ENCODE results near the gene TNFRSF13B. TPM values are rescaled to one million over a fixed set of nuclear protein-coding genes. Genes with fewer than 3 reads are reported as not detected.
A peak's percentile ranks its signal among the peaks of the same experiment; 100 is the strongest.

Gene TNFRSF13B
- total RNA-seq, 1 experiment from 2014 or later = not detected

- H3K4me3 ChIP-seq (replicated peaks in 1 of 2; ENCODE audit: low read depth in 1 of 2, low read length in 2 of 2) = no peak overlapping the region; a peak in 1 of 4 replicates
- H3K27me3 ChIP-seq (ENCODE audit: insufficient read depth, low read length) = no peaks in the 10 kb centered on the region
- H3K9ac ChIP-seq (ENCODE audit: low read length) = peak overlapping the region; percentile 43
- H2AFZ ChIP-seq (ENCODE audit: low read depth, low read length, poor library complexity, severe bottlenecking) = peak overlapping the region; percentile 86
- no peaks in the 10 kb centered on the region for H3K36me3 ChIP-seq (ENCODE audit: control insufficient read depth in 1 of 2, insufficient read depth in 2 of 2, low read length in 2 of 2)
- CTCF ChIA-PET = interaction anchor here (0.6 to 2.3 kb wide), 13 partner anchors 9 to 1578 kb away, joined by 3 to 15 read pairs (median 4); partner anchors contain the start of gene MPRIP
- no peaks in the 10 kb centered on the region for H3K79me2 ChIP-seq (ENCODE audit: insufficient read depth, low read length)
- BruUV-seq (replicated peaks) = no TSS peak
- POLR2A ChIA-PET = interaction anchor here (0.8 kb wide), 2 partner anchors 9 to 75 kb away, joined by 3 read pairs; no protein-coding TSS in a partner anchor
- peaks cover 11 to 45% of the 10 kb centered on the region in 2 experiments for H3K4me1 ChIP-seq (ENCODE audit: control insufficient read depth in 1 of 2, insufficient read depth in 2 of 2, low read length in 2 of 2)
- H3K27ac ChIP-seq (ENCODE audit: low read depth, low read length) = no peak overlapping the region; the same call in 1 of the 2 replicates
- no peaks in the 10 kb centered on the region for H3K9me2 ChIP-seq (ENCODE audit: insufficient read depth)
- no peaks in the 10 kb centered on the region for H3K9me3 ChIP-seq (ENCODE audit: control insufficient read depth in 1 of 2, insufficient read depth in 1 of 2, low read depth in 1 of 2, low read length in 2 of 2)
- H4K20me1 ChIP-seq (ENCODE audit: insufficient read depth) = no peaks in the 10 kb centered on the region
- ATAC-seq (peak; percentile 88), DNase-seq (ENCODE audit: low read depth, low spot score) (peak; percentile 57)
- intact Hi-C loops (cut with micrococcal nuclease) = loop anchor here (5.0 kb wide), 1 partner anchor 69 kb away; no protein-coding TSS in a partner anchor
- H3K4me2 ChIP-seq (ENCODE audit: low read length) = peak overlapping the region; percentile 54
- RAD21 ChIA-PET (ENCODE audit: low non-redundant PET in 1 of 2, low total read pairs in 2 of 2, uncharacterized antibody in 2 of 2, unreplicated experiment in 2 of 2) = interaction anchor here (0.8 to 1.2 kb wide), 2 partner anchors 75 to 1572 kb away, joined by 3 to 6 read pairs; no protein-coding TSS in a partner anchor
- TF ChIP-seq ZFX (IDR thresholded peaks at IDR 0.05) (no peak), JUND (IDR thresholded peaks at IDR 0.05) (no peak), POLR2AphosphoS5 (IDR thresholded peaks at IDR 0.05; ENCODE audit: low read depth, low read length) (0 out of 2 replicates have a peak, but pooled peaks have one; percentile 16), EZH2 (IDR thresholded peaks at IDR 0.05) (no peak), MAX (IDR thresholded peaks at IDR 0.05) (peak; percentile 69; the same call in 1 of the 2 replicates), SRF (IDR thresholded peaks at IDR 0.05; ENCODE audit: low read depth) (no peak), FOSL1 (IDR thresholded peaks at IDR 0.05; ENCODE audit: low read depth) (no peak), RAD21 (IDR thresholded peaks at IDR 0.05; ENCODE audit: low read depth) (peak; percentile 75), SP1 (IDR thresholded peaks at IDR 0.05; ENCODE audit: low read depth) (no peak), CEBPB (IDR thresholded peaks at IDR 0.05; ENCODE audit: low read depth) (no peak), POLR2A (IDR thresholded peaks at IDR 0.05; ENCODE audit: borderline replicate concordance, extremely low read depth, insufficient read depth, insufficient read length) (no peak), EZH2phosphoT487 (IDR thresholded peaks at IDR 0.05; ENCODE audit: borderline replicate concordance) (no peak), EGR1 (IDR thresholded peaks at IDR 0.05; ENCODE audit: low read depth) (peak; percentile 53; the same call in 1 of the 2 replicates), YY1 (IDR thresholded peaks at IDR 0.05; ENCODE audit: extremely low read depth, insufficient replicate concordance, low read depth, low read length) (peak; percentile 70), REST (IDR thresholded peaks at IDR 0.05; ENCODE audit: low read depth) (no peak), ELF1 (IDR thresholded peaks at IDR 0.05; ENCODE audit: borderline replicate concordance, low read depth) (no peak), ZBTB33 (IDR thresholded peaks at IDR 0.05; ENCODE audit: extremely low read depth, insufficient replicate concordance, low read length) (no peak), ATF3 (IDR thresholded peaks at IDR 0.05) (no peak), TCF7L2 (IDR thresholded peaks at IDR 0.05; ENCODE audit: borderline replicate concordance, extremely low read depth, insufficient read depth, insufficient read length) (peak; percentile 46)
These were observed 19.6 kb upstream of the TNFRSF13B start for GRCh38 chr17:16991349-16992009.
